Mucosa of descending colon (tissue), 3 donors: ENCODE data around the gene BBS4. TPM values are rescaled to one million over a fixed set of nuclear protein-coding genes. Genes with fewer than 3 reads are reported as not detected.

Source experiments
- ATAC-seq: fragments of 200-7000 bp; cut with Tn5 transposase; one replicate; pipeline ENCODE4 v1.9.1; 2020; ENCODE audit warnings: mild to moderate bottlenecking, moderate library complexity
- DNase-seq, 3 donors: peaks; one replicate each; pipeline ENCODE4 v3.0.0-alpha.2; 2020
- H3K36me3 ChIP-seq: fragments of 200-600 bp; one replicate; pipeline ENCODE4 v1.8.0; 2021; ENCODE audit warnings: low read depth, mild to moderate bottlenecking
- H3K4me1 ChIP-seq: fragments of 200-600 bp; one replicate; pipeline ENCODE4 v1.8.0; 2021; ENCODE audit warnings: low read depth, mild to moderate bottlenecking
- H3K4me3 ChIP-seq: fragments of 200-600 bp; one replicate; pipeline ENCODE4 v1.8.0; 2021; ENCODE audit warnings: mild to moderate bottlenecking
- H3K9me3 ChIP-seq: fragments of 200-600 bp; one replicate; pipeline ENCODE4 v1.8.0; 2021; ENCODE audit warnings: mild to moderate bottlenecking
- CTCF ChIP-seq: fragments of 200-600 bp; IDR thresholded peaks from one replicate; pipeline ENCODE4 v1.8.0; 2022; ENCODE audit warnings: antibody characterized with exemption, mild to moderate bottlenecking
- intact Hi-C, 2 donors: fragments of 100-400 bp; cut with DNase I in 1 of 2; cut with micrococcal nuclease in 1 of 2; formaldehyde crosslinking; loops; one replicate each; pipeline versions ENCODE4 v1.11.0 to v1.11.1; 2022; cut with DNase I, micrococcal nuclease
- total RNA-seq, 3 donors: library from RNA; stranded (reverse); fragmentation: NEBNext Ultra II Directional in 2 of 3; extraction: Animal tissue kit (Norgen Biotek cat#: 25700) in 2 of 3; gene quantifications; one replicate each; pipeline versions ENCODE4 v1.2.1 to v1.2.4, GENCODE V29; 2021 to 2023
- donor health status: DM: no; HTN: no; CAD: no; lungs with moderate emphysema.
- donor health status: DM: no; HTN: no; CAD: no.
- donor health status: DM: no; HTN: yes; CAD: no.

Gene BBS4
- total RNA-seq, 3 donors from 2014 or later = 11.7 to 15.0 (median 13.6) TPM

DNA sequence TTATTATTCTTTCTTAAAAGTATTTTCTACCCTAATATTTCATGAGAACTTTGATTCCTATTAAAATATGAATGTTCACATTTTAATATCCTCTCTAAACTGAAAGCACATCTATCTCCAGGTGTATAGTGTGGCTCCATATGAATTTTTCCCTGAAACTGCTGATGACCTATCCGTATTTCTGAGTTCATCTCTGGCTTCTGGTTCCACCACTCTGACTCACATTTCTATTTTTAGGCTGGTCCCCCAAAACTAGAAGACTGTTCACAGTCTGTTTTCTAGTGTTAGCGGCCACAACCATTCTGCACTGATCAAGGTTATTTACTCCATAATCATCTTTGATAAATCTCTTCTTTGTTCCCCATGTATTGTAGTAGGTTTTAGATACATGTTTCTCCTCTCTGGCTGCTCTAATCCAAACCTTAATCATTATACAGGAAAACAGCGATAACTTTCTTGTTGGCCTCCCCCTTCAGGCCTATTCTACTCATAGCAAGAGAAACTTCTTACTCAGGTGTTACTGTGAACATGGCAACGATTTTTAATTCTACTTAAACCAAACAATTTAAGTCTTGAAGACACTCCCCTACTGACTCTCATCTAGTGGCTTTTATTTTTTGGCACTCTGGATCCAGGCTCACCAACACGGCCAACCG, 84.8 kb downstream of the BBS4 start:
- TF ChIP-seq CTCF = no peak
- DNase-seq = no peak
- intact Hi-C loops = no loop called here
- Histone ChIP-seq H3K9me3 (peaks cover 21% of the 10 kb centered on the region), H3K4me1 (no peaks in the 10 kb centered on the region), H3K4me3 (no peak overlapping the region), H3K36me3 (peaks cover 8% of the 10 kb centered on the region)
- no peak for ATAC-seq

- intact Hi-C loops = no loop called here
- Histone ChIP-seq H3K4me1 (no peaks in the 10 kb centered on the region), H3K36me3 (peaks cover 8% of the 10 kb centered on the region), H3K9me3 (peaks cover 21% of the 10 kb centered on the region), H3K4me3 (no peak overlapping the region)
- no peak for DNase-seq
- no peak for TF ChIP-seq CTCF
- no peak for ATAC-seq
These were observed 85.3 kb downstream of the BBS4 start for GRCh38 chr15:72771329-72771725.

- Histone ChIP-seq H3K4me1 (no peaks in the 10 kb centered on the region), H3K4me3 (no peak overlapping the region), H3K9me3 (no peaks in the 10 kb centered on the region), H3K36me3 (no peaks in the 10 kb centered on the region)
- DNase-seq (no peak), ATAC-seq (no peak)
- TF ChIP-seq CTCF = no peak
- intact Hi-C loops = no loop called here
These were observed 88.8 kb downstream of the BBS4 start for GRCh38 chr15:72774696-72775383.

DNA sequence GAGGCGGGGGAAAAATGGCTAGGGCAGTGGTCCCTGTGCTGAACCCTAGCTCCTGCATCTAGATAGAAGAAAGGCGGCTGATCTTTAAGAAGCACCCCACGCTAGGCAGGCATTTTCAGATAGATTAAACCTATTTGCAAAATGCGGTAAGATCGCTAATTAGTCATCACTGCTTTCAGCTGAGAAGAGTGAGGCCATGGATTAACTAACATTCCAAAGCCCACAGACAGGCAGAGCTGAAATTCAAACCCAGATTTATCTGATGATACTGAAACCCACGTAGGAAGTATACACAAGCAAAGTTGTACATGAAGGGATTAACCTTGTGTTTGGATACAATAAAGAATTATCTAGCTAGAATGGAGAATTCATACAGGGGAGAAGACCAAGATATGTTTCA, 92.8 kb downstream of the BBS4 start:
- H3K4me3 ChIP-seq = no peak overlapping the region
- TF ChIP-seq CTCF = no peak
- ATAC-seq (no peak), DNase-seq (no peak)
- intact Hi-C loops = no loop called here
- peaks cover 11% of the 10 kb centered on the region for H3K4me1 ChIP-seq
- no peaks in the 10 kb centered on the region for H3K9me3 ChIP-seq
- H3K36me3 ChIP-seq = no peaks in the 10 kb centered on the region

DNA sequence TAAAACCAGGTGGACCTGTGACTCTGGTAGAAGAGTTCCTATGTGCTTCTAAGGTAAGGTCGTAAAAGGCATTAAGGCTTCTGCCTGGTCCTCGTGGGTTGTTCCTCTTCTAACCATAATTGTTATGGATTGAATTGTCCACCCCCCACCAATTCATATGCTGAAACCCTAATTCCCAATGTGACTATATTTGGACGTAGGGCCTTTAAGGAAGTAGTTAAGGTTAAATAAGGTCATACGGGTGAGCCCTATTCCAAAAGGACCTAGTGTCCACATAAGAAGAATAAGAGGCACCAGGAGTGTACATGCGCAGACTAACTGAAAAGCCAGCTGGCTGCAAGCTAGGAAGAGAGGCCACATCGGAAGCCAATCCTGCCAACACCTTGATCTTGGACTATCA, 95.6 kb downstream of the BBS4 start:
- Histone ChIP-seq H3K4me1 (peaks cover 11% of the 10 kb centered on the region), H3K9me3 (no peaks in the 10 kb centered on the region), H3K36me3 (no peaks in the 10 kb centered on the region), H3K4me3 (no peak overlapping the region)
- no peak for TF ChIP-seq CTCF
- intact Hi-C loops = no loop called here
- DNase-seq (no peak), ATAC-seq (no peak)
